Measurements from ENCODE around the gene CABP1. TPM values are rescaled to one million over a fixed set of nuclear protein-coding genes. Genes with fewer than 3 reads are reported as not detected.

CABP1 gene
- total and polyA plus RNA-seq, 2 of the 13 experiments (the other 11 are each of a cell fraction or from before 2014, with no cell fraction given): not detected

GRCh38 chr12:120710805-120711296 is 70.4 kb downstream of the CABP1 start:
- no TSS peak for BruUV-seq (replicated peaks)
- H3K9me3 ChIP-seq (ENCODE audit: low read length): no peaks in the 10 kb centered on the region
- no peaks in the 10 kb centered on the region for H3K27me3 ChIP-seq (ENCODE audit: control insufficient read depth in 1 of 2, insufficient read depth in 2 of 2, low read length in 2 of 2)
- intact Hi-C loops (cut with micrococcal nuclease; ENCODE audit: unreplicated experiment): loop anchor here (2.0 kb wide), 1 partner anchor 128 kb away; no protein-coding TSS in a partner anchor
- H3K36me3 ChIP-seq (replicated peaks in 1 of 2; ENCODE audit: control insufficient read depth in 1 of 2, insufficient read depth in 2 of 2, low read length in 2 of 2): peaks cover 2 to 14% of the 10 kb centered on the region in 2 experiments; a peak in 3 of 5 replicates
- H3K79me2 ChIP-seq (ENCODE audit: insufficient read depth, low read length): peaks cover 14% of the 10 kb centered on the region
- in situ Hi-C loops (cut with HindIII; ENCODE audit: extremely low pct_ligation_motif_present, low pct_unique_long_range_greater_than_20kb): loop anchor here (5.0 kb wide), 2 partner anchors 64 to 129 kb away; partner anchors contain the start of gene POP5
- ChIA-PET CTCF (ENCODE audit: low intra/inter-chr PET ratio, low total read pairs) (no interaction called here), POLR2A (interaction anchor here (0.6 to 1.1 kb wide), 6 partner anchors 17 to 269 kb away, joined by 3 to 7 read pairs (median 4); partner anchors contain the start of genes MLEC and POP5)
- H3K9ac ChIP-seq (ENCODE audit: insufficient read depth, low read depth, low read length): peak overlapping the region; percentile 88
- peaks cover 34% of the 10 kb centered on the region for H3K4me1 ChIP-seq (ENCODE audit: insufficient read depth, low read length)
- FAIRE-seq (no peak), DNase-seq (ENCODE audit: low spot score) (no peak), ATAC-seq (peak; percentile 45)
- peak overlapping the region; percentile 59 for H3K27ac ChIP-seq (ENCODE audit: extremely low read length, insufficient read depth, low read length)
- H3K4me2 ChIP-seq (ENCODE audit: low read depth, low read length): peak overlapping the region; percentile 67
- H3K4me3 ChIP-seq (replicated peaks in 1 of 3; ENCODE audit: insufficient read depth in 1 of 3, low read depth in 2 of 3, low read length in 3 of 3): peak overlapping the region; percentile 84 to 85 (median 84)
- H2AFZ ChIP-seq (ENCODE audit: low read length): no peak overlapping the region
- no peaks in the 10 kb centered on the region; the same call in 1 of the 2 replicates for H4K20me1 ChIP-seq (ENCODE audit: insufficient read depth, low read length)
- 3% methylated on average over 4 of the region's 31 CpGs for WGBS (ENCODE audit: low lambda C conversion rate)
- TF ChIP-seq ATF7-NPFF (CRISPR knock-in tag; IDR thresholded peaks at IDR 0.05; ENCODE audit: low read depth) (no peak), IKZF5 (CRISPR knock-in tag; IDR thresholded peaks at IDR 0.05) (no peak), CC2D1A (CRISPR knock-in tag; IDR thresholded peaks at IDR 0.05) (no peak), ZNF776 (CRISPR knock-in tag; IDR thresholded peaks at IDR 0.05) (peak; percentile 9; the same call in 1 of the 2 replicates), ZNF414 (CRISPR knock-in tag; IDR thresholded peaks at IDR 0.05) (0 out of 2 replicates have a peak, but pooled peaks have one; percentile 52), PHF8 (CRISPR knock-in tag; IDR thresholded peaks at IDR 0.05) (0 out of 2 replicates have a peak, but pooled peaks have one; percentile 7), ZNF446 (CRISPR knock-in tag; IDR thresholded peaks at IDR 0.05) (peak; percentile 34; the same call in 1 of the 2 replicates), UBTF (CRISPR knock-in tag; IDR thresholded peaks at IDR 0.05) (peak; percentile 35), ZFP91 (CRISPR knock-in tag; IDR thresholded peaks at IDR 0.05; ENCODE audit: borderline replicate concordance) (peak; percentile 37; the same call in 1 of the 2 replicates), AGO2 (optimal IDR thresholded peaks at IDR 0.05; ENCODE audit: low read depth, low read length) (peak; percentile 66), ZNF362 (CRISPR knock-in tag; IDR thresholded peaks at IDR 0.05; ENCODE audit: borderline replicate concordance) (no peak)
